CD4-positive, alpha-beta T cell treated with Interleukin-2 at 100 ng/mL for 4 hours (primary cell): ENCODE measurements around the gene LTF.
"Not testable (repeated sequence)": the region's sequence is repeated elsewhere in the genome, so short reads cannot be mapped to it uniquely, and the experiment has no call there.

Experiments
- DNase-seq: peaks from one replicate; pipeline ENCODE4 v3.0.0-alpha.2; 2020; ENCODE audit warnings: low spot score

The LTF gene

DNA sequence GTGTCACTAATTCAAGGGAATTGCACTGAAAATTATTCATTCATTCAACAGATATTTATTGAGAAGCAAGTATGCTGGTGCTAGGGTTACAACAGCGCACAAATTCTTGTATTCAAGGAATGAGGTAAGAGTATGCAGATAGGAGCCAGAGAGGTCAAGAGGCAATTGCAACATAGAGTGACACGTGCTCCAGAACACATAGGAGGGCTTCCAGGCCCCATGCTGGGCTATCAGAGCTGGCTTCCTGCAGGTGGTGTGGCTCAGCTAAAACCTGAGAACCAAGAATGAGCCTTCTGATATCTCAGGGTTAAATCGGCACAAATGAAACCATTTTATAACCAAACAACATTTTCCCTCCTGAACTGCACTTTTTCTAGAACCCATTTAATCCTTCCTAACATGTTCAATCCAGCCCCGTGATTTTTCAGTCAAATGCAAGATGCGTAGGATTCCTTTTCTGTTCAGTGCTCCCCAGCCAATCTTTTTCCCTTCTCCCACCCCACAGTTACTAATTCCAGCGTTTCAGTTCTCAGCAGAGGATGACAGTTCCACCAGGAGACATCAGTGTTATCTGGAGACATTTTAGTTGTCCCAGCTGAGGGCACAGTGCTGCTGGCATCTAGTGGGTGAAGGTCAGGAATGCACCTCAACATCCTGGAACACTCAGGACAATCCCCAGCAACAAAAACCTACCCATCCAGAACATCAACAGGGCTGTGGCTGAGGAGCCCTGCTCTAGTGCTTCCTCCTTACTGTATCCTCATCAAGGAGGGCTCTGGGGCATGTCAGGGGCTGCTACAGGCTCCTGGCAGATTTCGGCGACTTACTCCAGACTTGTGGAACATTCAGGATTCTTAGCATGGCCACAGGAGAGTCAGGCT, 70.9 kb downstream of the LTF start:
- no peak for DNase-seq

GRCh38 chr3:46393011-46393410, 71.7 kb downstream of the LTF start:
- DNase-seq = no peak

- DNase-seq = not testable (repeated sequence)
These were observed 73.2 kb downstream of the LTF start for GRCh38 chr3:46391526-46391925.

DNA sequence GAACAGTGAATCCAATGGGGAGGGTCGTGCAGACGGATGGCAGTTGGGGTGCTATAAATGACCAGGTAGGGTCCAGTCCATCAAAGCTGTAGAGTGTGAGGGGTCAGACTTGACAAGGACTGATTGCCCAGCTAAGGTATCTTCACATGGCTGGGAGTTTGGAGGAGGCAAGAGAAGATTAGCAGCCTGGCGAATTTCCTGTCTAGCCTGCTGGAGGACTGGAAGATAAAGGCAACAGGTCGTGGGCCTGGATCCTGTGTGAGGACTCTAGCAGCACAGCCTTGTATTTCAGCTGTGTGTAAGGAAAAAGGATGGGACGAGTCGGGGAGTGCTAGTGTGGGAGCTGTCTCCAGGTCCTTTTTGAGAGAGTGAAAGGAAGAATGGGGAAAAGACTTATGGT, 75.4 kb downstream of the LTF start:
- DNase-seq = no peak

GRCh38 chr3:46388847-46389246, 75.9 kb downstream of the LTF start:
- DNase-seq = not testable (repeated sequence)

DNA sequence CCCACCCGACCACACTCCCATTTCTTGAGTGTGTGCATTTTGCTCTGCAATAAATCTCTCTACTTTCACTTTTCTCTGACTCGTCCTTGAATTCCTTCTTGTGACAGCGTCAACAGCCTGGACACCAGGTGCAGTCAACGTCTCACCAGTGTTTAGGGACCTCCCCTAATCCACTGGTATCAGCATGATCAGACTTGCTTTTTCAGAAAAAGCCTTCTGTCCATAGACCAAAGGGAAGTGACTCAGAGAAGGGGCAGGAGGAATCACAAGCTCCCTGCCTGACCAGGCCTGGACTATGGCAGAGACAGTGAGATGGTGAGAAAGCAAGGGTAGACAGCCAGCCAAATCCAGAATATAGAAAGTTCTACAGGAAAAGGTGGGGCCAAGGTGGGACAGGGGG, 78.5 kb downstream of the LTF start:
- DNase-seq = no peak
